SH-SY5Y (cell line): ENCODE data around the gene ZBTB16.

Source experiments
- GATA2 ChIP-seq: IDR thresholded peaks from 2 replicates; pipeline ENCODE4 v1.6.1; 2011; ENCODE audit warnings: mild to moderate bottlenecking, low read depth, low read length
- GATA3 ChIP-seq: IDR thresholded peaks from 2 replicates; pipeline ENCODE4 v1.6.1; 2011; ENCODE audit warnings: low read depth, mild to moderate bottlenecking, low read length, moderate library complexity

- TF ChIP-seq GATA3 (no peak), GATA2 (no peak)
Observed at GRCh38 chr11:114290503-114291235, 231.2 kb downstream of the ZBTB16 start.
